SK-N-SH (cell line): ENCODE data around the gene TMEM51. TPM values are rescaled to one million over a fixed set of nuclear protein-coding genes. Genes with fewer than 3 reads are reported as not detected.

Source experiments
- CTCF ChIA-PET: fragments of 300-600, 350-600 bp; formaldehyde crosslinking; extraction: SDS; loops from one replicate; lab custom pipeline; 2021; lab: Yijun Ruan, JAX
- POLR2A ChIA-PET: fragments of 350-600 bp; sonication (Branson Sonifier 250); formaldehyde crosslinking; extraction: SDS; loops from one replicate; lab custom pipeline; 2020; ENCODE audit warnings: antibody characterized with exemption, inconsistent platforms; lab: Yijun Ruan, JAX
- DNase-seq: peaks from one replicate; pipeline ENCODE4 v3.0.0; 2012
- H2AFZ ChIP-seq: fragments of 200-600 bp; sonication (generic); 2 replicates; pipeline ENCODE4 v1.8.1; 2016; ENCODE audit warnings: antibody characterized with exemption, mild to moderate bottlenecking, low read depth
- H3F3A ChIP-seq: fragments of 200-600 bp; sonication (generic); replicated peaks from 2 replicates; pipeline ENCODE3; 2016; ENCODE audit warnings: antibody characterized with exemption, mild to moderate bottlenecking; ENCODE audit not compliant: insufficient read depth
- H3K27ac ChIP-seq, 2 experiments: fragments of 200-500 bp in 1 of 2; fragments of 200-600 bp in 1 of 2; sonication (Bioruptor generic) in 1 of 2; sonication (generic), shearing (Covaris generic) in 1 of 2; 2 replicates each; pipeline versions ENCODE4 v1.5.1 to v1.6.1; 2014 to 2016; ENCODE audit warnings: low read depth in 2 of 2, inconsistent platforms in 1 of 2, low read length in 1 of 2, mild to moderate bottlenecking in 1 of 2, mixed read lengths in 1 of 2
- H3K27me3 ChIP-seq: fragments of 200-600 bp; sonication (generic), shearing (Covaris generic); 2 replicates; pipeline ENCODE4 v1.6.1; 2016; ENCODE audit warnings: mixed run types; ENCODE audit not compliant: insufficient read depth
- H3K36me3 ChIP-seq, 2 experiments: fragments of 200-500 bp in 1 of 2; fragments of 200-600 bp in 1 of 2; sonication (Bioruptor generic) in 1 of 2; sonication (generic) in 1 of 2; replicated peaks in 1 of 2; 2 replicates each; pipeline versions ENCODE3 to v1.5.1; 2014 to 2016; ENCODE audit warnings: low read length in 1 of 2, mild to moderate bottlenecking in 1 of 2; ENCODE audit not compliant: insufficient read depth in 2 of 2, control insufficient read depth in 1 of 2
- H3K4me1 ChIP-seq, 2 experiments: fragments of 200-500 bp in 1 of 2; fragments of 200-600 bp in 1 of 2; sonication (Bioruptor generic) in 1 of 2; sonication (generic), shearing (Covaris generic) in 1 of 2; 2 replicates each; pipeline versions ENCODE4 v1.5.1 to v1.6.1; 2014 to 2016; ENCODE audit warnings: low read depth in 1 of 2, low read length in 1 of 2, mixed run types in 1 of 2; ENCODE audit not compliant: insufficient read depth in 2 of 2, control insufficient read depth in 1 of 2
- H3K4me2 ChIP-seq: fragments of 200-600 bp; sonication (generic), shearing (Covaris generic); 2 replicates; pipeline ENCODE4 v1.6.1; 2017; ENCODE audit warnings: mixed run types
- H3K4me3 ChIP-seq, 2 experiments: fragments of 200-500 bp in 1 of 2; fragments of 200-600 bp in 1 of 2; sonication (Bioruptor generic) in 1 of 2; sonication (generic), shearing (Covaris generic) in 1 of 2; 2 replicates each; pipeline versions ENCODE4 v1.5.1 to v1.8.1; 2014 to 2016; ENCODE audit warnings: low read depth in 2 of 2, inconsistent platforms in 1 of 2, low read length in 1 of 2, mild to moderate bottlenecking in 1 of 2, mixed read lengths in 1 of 2, moderate library complexity in 1 of 2
- H3K79me2 ChIP-seq: fragments of 200-600 bp; sonication (generic); 2 replicates; pipeline ENCODE4 v1.8.1; 2017; ENCODE audit warnings: mild to moderate bottlenecking; ENCODE audit not compliant: insufficient read depth
- H3K9ac ChIP-seq: fragments of 200-600 bp; sonication (generic); 2 replicates; pipeline ENCODE4 v1.6.1; 2017; ENCODE audit warnings: mixed run types
- H3K9me2 ChIP-seq: fragments of 200-600 bp; sonication (generic); 2 replicates; pipeline ENCODE4 v1.6.1; 2017; ENCODE audit warnings: mixed run types
- H3K9me3 ChIP-seq: fragments of 200-600 bp; sonication (generic); 2 replicates; pipeline ENCODE4 v1.6.1; 2017; ENCODE audit warnings: mixed run types, mild to moderate bottlenecking, moderate library complexity
- H4K20me1 ChIP-seq: fragments of 200-600 bp; sonication (generic); 2 replicates; pipeline ENCODE4 v1.6.1; 2017; ENCODE audit warnings: mild to moderate bottlenecking, mixed run types; ENCODE audit not compliant: insufficient read depth
- CTCF ChIP-seq: fragments of 200-600 bp; sonication (generic); IDR thresholded peaks from 2 replicates; pipeline ENCODE4 v1.6.1; 2017; ENCODE audit warnings: antibody characterized with exemption, mild to moderate bottlenecking, moderate library complexity
- ELF1 ChIP-seq: IDR thresholded peaks from 2 replicates; pipeline ENCODE4 v1.4.0; 2012
- EP300 ChIP-seq, 2 experiments: IDR thresholded peaks; 2 replicates each; pipeline versions ENCODE4 v1.4.0 to v1.6.1; 2012; ENCODE audit warnings: borderline replicate concordance in 1 of 2, low read depth in 1 of 2, low read length in 1 of 2
- EZH2phosphoT487 ChIP-seq: fragments of 200-600 bp; sonication (generic); IDR thresholded peaks from 2 replicates; pipeline ENCODE4 v1.6.1; 2017; ENCODE audit warnings: low read depth, mixed run types, mild to moderate bottlenecking, antibody characterized with exemption, moderate library complexity, borderline replicate concordance
- FOXJ3 ChIP-seq: sonication (generic); formaldehyde crosslinking; IDR thresholded peaks from 2 replicates; pipeline ENCODE4 v1.5.1; 2020; ENCODE audit warnings: mild to moderate bottlenecking, missing genetic modification reagents
- JUND ChIP-seq: IDR thresholded peaks from 2 replicates; pipeline ENCODE4 v1.4.0; 2012
- MEF2A ChIP-seq: IDR thresholded peaks from 2 replicates; pipeline ENCODE4 v1.4.0; 2012; ENCODE audit warnings: low read depth, borderline replicate concordance
- NFIC ChIP-seq: IDR thresholded peaks from 2 replicates; pipeline ENCODE4 v1.4.0; 2012; ENCODE audit warnings: borderline replicate concordance
- RCOR1 ChIP-seq: fragments of 150-350 bp; IDR thresholded peaks from 2 replicates; pipeline ENCODE4 v1.6.1; 2017; ENCODE audit warnings: antibody characterized with exemption, low read length
- RXRA ChIP-seq: IDR thresholded peaks from 2 replicates; pipeline ENCODE4 v1.4.0; 2012; ENCODE audit warnings: low read depth, mild to moderate bottlenecking, borderline replicate concordance
- SMC3 ChIP-seq: IDR thresholded peaks from 2 replicates; pipeline ENCODE4 v1.6.1; 2012; ENCODE audit warnings: low read depth, low read length, improper control_type of control experiment
- TAF1 ChIP-seq: IDR thresholded peaks from 2 replicates; pipeline ENCODE4 v1.6.1; 2012; ENCODE audit warnings: low read depth, mild to moderate bottlenecking, low read length, moderate library complexity, borderline replicate concordance
- ZBTB33 ChIP-seq: IDR thresholded peaks from 2 replicates; pipeline ENCODE4 v1.4.0; 2012; ENCODE audit warnings: low read depth, borderline replicate concordance
- WGBS: methylation state at CpG from one replicate; pipeline ENCODE4 v1.1.6; 2017; ENCODE audit warnings: low lambda C conversion rate; 5-methylcytosine and 5-hydroxymethylcytosine counted together
- polyA plus RNA-seq, 3 experiments: library from polyadenylated mRNA; depleted of rRNA; stranded (reverse); fragments of >200 nt; gene quantifications; 2 replicates each; pipeline ENCODE4 v1.2.3, GENCODE V29; 2012

The TMEM51 gene
- polyA plus RNA-seq, 1 of the 3 experiments (the other 2 are of a cell fraction) = 25.6 TPM

- CTCF ChIA-PET = interaction anchor here (1.1 to 1.9 kb wide), 4 partner anchors 11 to 186 kb away, joined by 3 to 11 read pairs (median 5); no protein-coding TSS in a partner anchor
- Histone ChIP-seq H3K27me3 (no peaks in the 10 kb centered on the region; the same call in 1 of the 2 replicates), H2AFZ (no peak overlapping the region), H3K79me2 (no peaks in the 10 kb centered on the region), H3K36me3 (no peaks in the 10 kb centered on the region), H4K20me1 (no peaks in the 10 kb centered on the region), H3K4me2 (no peak overlapping the region)
- POLR2A ChIA-PET = no interaction called here
- DNase-seq = no peak
- TF ChIP-seq CTCF (no peak), EZH2phosphoT487 (no peak), ELF1 (no peak), EP300 (IDR thresholded peaks at IDR 0.05; ENCODE audit: borderline replicate concordance in 1 of 2, low read depth in 1 of 2, low read length in 1 of 2) (no peak), ZBTB33 (no peak), RXRA (no peak), SMC3 (no peak)
- TF ChIP-seq, all 33 proteins: peak for 0
- H3K27ac ChIP-seq = no peak overlapping the region; a peak in 1 of 4 replicates
- H3K9me3 ChIP-seq = no peaks in the 10 kb centered on the region
- H3F3A ChIP-seq = no peaks in the 10 kb centered on the region
- H3K9me2 ChIP-seq = no peaks in the 10 kb centered on the region
- H3K4me1 ChIP-seq = peaks cover 0 to 15% of the 10 kb centered on the region in 2 experiments; a peak in 2 of 4 replicates
- no peak overlapping the region for H3K9ac ChIP-seq
- H3K4me3 ChIP-seq = no peak overlapping the region
- 62% methylated on average over 6 of the region's 8 CpGs for WGBS
Measured at GRCh38 chr1:15117671-15118325, 35.7 kb upstream of the TMEM51 start.

- no peak for DNase-seq
- Histone ChIP-seq H3K9me3 (no peaks in the 10 kb centered on the region), H3K36me3 (no peaks in the 10 kb centered on the region), H3K4me2 (no peak overlapping the region), H4K20me1 (no peaks in the 10 kb centered on the region), H3K79me2 (no peaks in the 10 kb centered on the region), H3K9me2 (no peaks in the 10 kb centered on the region), H3K4me1 (peaks cover 0 to 15% of the 10 kb centered on the region in 2 experiments; a peak in 1 of 4 replicates), H2AFZ (no peak overlapping the region), H3K4me3 (no peak overlapping the region), H3K27ac (no peak overlapping the region), H3K9ac (no peak overlapping the region), H3K27me3 (no peaks in the 10 kb centered on the region; the same call in 1 of the 2 replicates), H3F3A (no peaks in the 10 kb centered on the region)
- CTCF ChIA-PET = interaction anchor here (1.9 kb wide), 1 partner anchor 10 kb away, joined by 6 read pairs; no protein-coding TSS in a partner anchor
- WGBS = 83% methylated on average over 4 of the region's 8 CpGs
- POLR2A ChIA-PET = no interaction called here
- TF ChIP-seq JUND = no peak
- TF ChIP-seq NFIC = no peak
- TF ChIP-seq RCOR1 = no peak
- TF ChIP-seq FOXJ3 = no peak
- no peak for TF ChIP-seq ZBTB33
- TF ChIP-seq MEF2A = no peak
- TF ChIP-seq TAF1 = no peak
Measured at GRCh38 chr1:15118579-15118978, 35.0 kb upstream of the TMEM51 start.
